ENCODE measurements around the gene PLEKHN1.
"Not testable (repeated sequence)": the region's sequence is repeated elsewhere in the genome, so short reads cannot be mapped to it uniquely, and the experiment has no call there.

PLEKHN1 gene

DNA sequence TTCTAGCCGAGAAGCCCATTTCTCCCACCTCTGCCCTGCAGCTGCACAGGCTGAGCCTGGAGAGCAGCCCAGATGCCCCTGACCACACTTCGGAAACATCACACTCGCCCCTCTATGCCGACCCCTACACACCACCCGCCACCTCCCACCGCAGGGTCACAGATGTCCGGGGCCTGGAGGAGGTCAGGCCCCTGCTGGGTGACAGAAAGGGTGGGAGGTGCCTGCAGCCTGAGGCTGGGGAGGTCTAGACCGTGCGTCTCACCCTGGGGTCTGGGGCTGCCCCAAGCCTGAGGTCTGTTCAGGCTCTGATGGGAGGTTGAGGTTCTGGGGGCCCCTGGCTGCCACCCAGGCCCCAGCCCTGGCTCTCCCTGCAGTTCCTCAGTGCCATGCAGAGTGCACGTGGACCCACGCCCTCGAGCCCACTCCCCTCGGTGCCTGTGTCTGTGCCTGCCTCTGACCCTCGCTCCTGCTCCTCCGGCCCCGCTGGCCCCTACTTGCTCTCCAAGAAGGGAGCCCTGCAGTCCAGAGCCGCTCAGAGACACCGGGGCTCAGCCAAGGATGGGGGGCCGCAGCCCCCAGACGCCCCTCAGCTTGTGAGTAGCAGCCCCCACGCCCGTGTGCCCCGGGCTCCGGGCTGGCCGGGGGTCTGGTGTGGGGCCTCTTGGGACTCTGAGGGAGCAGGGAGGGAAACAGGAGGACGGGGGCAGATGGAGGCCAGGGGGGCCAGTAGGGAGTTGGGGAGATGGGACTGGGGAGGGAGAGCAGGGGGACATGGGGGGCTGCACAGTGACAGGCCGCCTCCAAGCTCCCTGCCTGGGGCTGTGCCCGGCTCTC lies 7.4 kb downstream of the PLEKHN1 start:
- DNase-seq (ENCODE audit: low read depth in 1 of 2, low spot score in 1 of 2), result no peak

GRCh38 chr1:974293-974640 lies 8.0 kb downstream of the PLEKHN1 start:
- DNase-seq (ENCODE audit: low read depth in 1 of 2, low spot score in 1 of 2), result no peak

GRCh38 chr1:974687-975328 lies 8.5 kb downstream of the PLEKHN1 start:
- DNase-seq (ENCODE audit: low read depth in 1 of 2, low spot score in 1 of 2), result no peak

GRCh38 chr1:975365-975764 lies 9.1 kb downstream of the PLEKHN1 start:
- no peak for DNase-seq (ENCODE audit: low read depth in 1 of 2, low spot score in 1 of 2)

GRCh38 chr1:975896-976683 lies 9.8 kb downstream of the PLEKHN1 start:
- peak; percentile 38 to 57 for DNase-seq (ENCODE audit: low read depth in 1 of 2, low spot score in 1 of 2)

DNA sequence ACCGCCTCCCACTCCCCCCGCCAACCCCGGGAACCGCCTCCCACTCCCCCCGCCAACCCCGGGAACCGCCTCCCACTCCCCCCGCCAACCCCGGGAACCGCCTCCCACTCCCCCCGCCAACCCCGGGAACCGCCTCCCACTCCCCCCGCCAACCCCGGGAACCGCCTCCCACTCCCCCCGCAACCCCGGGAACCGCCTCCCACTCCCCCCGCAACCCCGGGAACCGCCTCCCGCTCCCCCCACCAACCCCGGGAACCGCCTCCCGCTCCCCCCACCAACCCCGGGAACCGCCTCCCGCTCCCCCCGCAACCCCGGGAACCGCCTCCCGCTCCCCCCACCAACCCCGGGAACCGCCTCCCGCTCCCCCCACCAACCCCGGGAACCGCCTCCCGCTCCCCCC lies 10.5 kb downstream of the PLEKHN1 start:
- not testable (repeated sequence) for DNase-seq (ENCODE audit: low read depth in 1 of 2, low spot score in 1 of 2)

GRCh38 chr1:978069-978834 lies 12.0 kb downstream of the PLEKHN1 start:
- DNase-seq (ENCODE audit: low read depth in 1 of 2, low spot score in 1 of 2), result no peak

- DNase-seq (ENCODE audit: low read depth in 1 of 2, low spot score in 1 of 2), result no peak
These were observed 12.8 kb downstream of the PLEKHN1 start for GRCh38 chr1:978835-979743.

GRCh38 chr1:979744-980072 lies 13.4 kb downstream of the PLEKHN1 start:
- no peak for DNase-seq (ENCODE audit: low read depth in 1 of 2, low spot score in 1 of 2)

GRCh38 chr1:980137-980571 lies 13.9 kb downstream of the PLEKHN1 start:
- DNase-seq (ENCODE audit: low read depth in 1 of 2, low spot score in 1 of 2), result no peak

GRCh38 chr1:980602-981395 lies 14.5 kb downstream of the PLEKHN1 start:
- no peak for DNase-seq (ENCODE audit: low read depth in 1 of 2, low spot score in 1 of 2)

GRCh38 chr1:981491-981954 lies 15.2 kb downstream of the PLEKHN1 start:
- DNase-seq (ENCODE audit: low read depth in 1 of 2, low spot score in 1 of 2), result no peak

DNA sequence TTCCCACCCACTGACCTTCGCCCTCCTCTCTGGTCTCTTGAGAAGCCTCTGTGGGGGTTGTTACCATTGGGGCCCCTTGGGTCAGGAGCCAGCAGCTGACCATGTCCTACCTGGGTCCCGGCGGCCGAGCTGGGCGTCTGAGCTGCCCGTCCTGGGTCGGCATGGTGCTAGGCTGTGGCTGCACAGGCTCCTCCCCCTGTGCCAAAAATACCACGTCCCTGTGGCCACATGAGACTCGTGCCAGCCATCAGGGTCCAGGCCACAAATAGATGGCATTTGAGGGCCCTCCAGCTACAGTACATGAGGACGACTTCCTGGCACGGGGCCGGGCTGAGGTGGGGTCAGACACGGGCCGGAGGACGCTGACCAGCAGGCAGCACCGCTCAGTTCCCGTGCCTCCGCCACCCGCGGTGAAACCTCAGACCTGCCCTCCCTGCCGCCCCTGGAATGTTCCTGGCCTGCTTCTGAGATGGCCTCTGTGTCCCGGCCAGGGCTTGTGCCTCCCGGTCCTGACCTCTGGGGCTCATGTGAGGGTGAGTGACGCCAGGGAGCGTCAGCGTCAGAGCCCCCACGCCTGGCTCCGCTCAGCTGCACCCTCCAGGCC lies 15.8 kb downstream of the PLEKHN1 start, which contains the start of gene PERM1:
Gene PERM1, minus strand, starts transcription at position 139 of the 604 bp plus-strand sequence. CDS start 1,064 bp downstream, outside the sequence.
- DNase-seq (ENCODE audit: low read depth in 1 of 2, low spot score in 1 of 2), result no peak

DNA sequence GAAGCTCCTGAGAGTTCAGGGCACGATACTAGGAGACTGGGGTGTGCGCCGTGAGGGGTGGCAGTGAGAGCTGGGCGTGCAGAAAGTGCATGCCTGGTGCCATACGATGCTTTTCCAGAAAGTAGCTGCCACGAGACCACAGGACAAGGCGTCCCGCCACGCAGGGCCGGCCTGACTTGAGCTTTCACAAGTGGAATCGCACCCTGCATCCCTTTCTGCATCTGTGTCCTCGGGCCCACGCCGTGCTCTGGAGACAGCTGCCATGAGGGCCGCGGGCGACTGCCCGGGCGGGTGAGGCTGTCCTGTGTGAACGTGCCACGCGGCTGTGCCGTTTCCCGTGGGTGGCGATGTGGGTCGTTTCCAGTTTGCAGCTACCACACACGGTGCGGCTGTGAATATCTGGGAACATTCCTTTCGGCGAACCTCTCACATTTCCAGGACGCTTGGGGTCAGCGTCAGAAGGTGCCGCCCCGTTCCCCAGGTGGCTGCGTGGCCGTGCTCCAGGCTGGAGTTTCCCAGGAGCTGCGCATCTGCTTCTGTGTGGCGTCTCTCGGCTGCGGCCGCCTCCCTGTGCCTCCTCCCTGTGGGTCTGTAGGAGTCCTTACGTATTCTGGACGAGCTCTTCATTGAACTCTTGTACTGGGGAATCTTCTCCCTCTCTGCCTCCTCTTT lies 16.6 kb downstream of the PLEKHN1 start:
- DNase-seq (ENCODE audit: low read depth in 1 of 2, low spot score in 1 of 2), result no peak

GRCh38 chr1:983798-984475 lies 17.7 kb downstream of the PLEKHN1 start:
- DNase-seq (ENCODE audit: low read depth in 1 of 2, low spot score in 1 of 2), result peak; percentile 34 to 53

DNA sequence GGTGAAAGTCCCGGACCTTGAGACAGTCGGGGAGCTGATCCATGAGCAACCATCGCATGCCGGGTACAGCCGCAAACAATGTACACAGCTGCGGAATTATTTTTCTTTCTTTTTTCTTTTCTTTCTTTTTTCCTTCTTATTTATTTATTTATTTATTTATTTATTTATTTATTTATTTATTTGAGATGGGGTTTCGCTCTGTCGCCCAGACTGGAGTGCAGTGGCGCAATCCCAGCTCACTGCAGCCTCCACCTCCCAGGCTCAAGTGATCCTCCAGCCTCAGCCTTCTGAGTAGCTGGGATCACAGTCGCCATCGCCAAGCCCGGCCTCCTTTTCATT lies 18.2 kb downstream of the PLEKHN1 start:
- no peak for DNase-seq (ENCODE audit: low read depth in 1 of 2, low spot score in 1 of 2)

- no peak for DNase-seq (ENCODE audit: low read depth in 1 of 2, low spot score in 1 of 2)
These were observed 18.8 kb downstream of the PLEKHN1 start for GRCh38 chr1:985126-985525.

GRCh38 chr1:988061-988460 lies 21.8 kb downstream of the PLEKHN1 start:
- not testable (repeated sequence) for DNase-seq (ENCODE audit: low read depth in 1 of 2, low spot score in 1 of 2)

Measured in stimulated activated CD4-positive, alpha-beta T cell treated with anti-CD3 and anti-CD28 coated beads, Interleukin-15, amount 100 ng/mL, for 1 hour (primary cell).